IMR-90 (cell line): ENCODE measurements around the gene SARDH. TPM values are rescaled to one million over a fixed set of nuclear protein-coding genes. Genes with fewer than 3 reads are reported as not detected.
"Not testable (repeated sequence)": the region's sequence is repeated elsewhere in the genome, so short reads cannot be mapped to it uniquely, and the experiment has no call there.

Experiments
- ATAC-seq: fragments of 200-7000 bp; cut with Tn5 transposase; 2 replicates; pipeline ENCODE4 v1.9.1; 2020; ENCODE audit warnings: low read depth, mild to moderate bottlenecking, moderate library complexity
- BruUV-seq: library from RNA; stranded (reverse); fragments of 400-500 nt; replicated peaks from 2 replicates; lab custom pipeline; 2021; lab: Mats Ljungman, UMichigan
- CTCF ChIA-PET: fragments of 300-600 bp; formaldehyde crosslinking; extraction: SDS; loops from one replicate; lab custom pipeline; 2021; ENCODE audit warnings: antibody characterized with exemption; lab: Yijun Ruan, JAX
- POLR2A ChIA-PET: fragments of 300-600 bp; sonication (Branson Sonifier 250); formaldehyde crosslinking; loops from one replicate; lab custom pipeline; 2022; ENCODE audit warnings: antibody characterized with exemption; ENCODE audit not compliant: unreplicated experiment; lab: Charles Lee
- DNase-seq: peaks from one replicate; pipeline ENCODE4 v3.0.0; 2013
- H2AFZ ChIP-seq: replicated peaks from 2 replicates; pipeline ENCODE3; 2013; ENCODE audit warnings: low read length, mild to moderate bottlenecking; ENCODE audit not compliant: poor library complexity
- H2AK5ac ChIP-seq: 2 replicates; pipeline ENCODE4 v1.6.1; 2013; ENCODE audit warnings: low read depth, low read length, inconsistent platforms
- H2AK9ac ChIP-seq: replicated peaks from 2 replicates; pipeline ENCODE3; 2013; ENCODE audit warnings: mild to moderate bottlenecking, low read depth, low read length, moderate library complexity; ENCODE audit not compliant: poor library complexity
- H2BK120ac ChIP-seq: 2 replicates; pipeline ENCODE4 v1.6.1; 2013; ENCODE audit warnings: low read depth, low read length, inconsistent platforms
- H2BK15ac ChIP-seq: 3 replicates; pipeline ENCODE4 v1.6.1; 2013; ENCODE audit warnings: low read depth, low read length, inconsistent platforms
- H2BK20ac ChIP-seq: 2 replicates; pipeline ENCODE4 v1.6.1; 2013; ENCODE audit warnings: low read depth, mild to moderate bottlenecking, inconsistent platforms, low read length, moderate library complexity
- H2BK5ac ChIP-seq: 2 replicates; pipeline ENCODE4 v1.6.1; 2013; ENCODE audit warnings: mild to moderate bottlenecking, low read depth, low read length, inconsistent platforms; ENCODE audit not compliant: poor library complexity, severe bottlenecking
- H3K14ac ChIP-seq: replicated peaks from 2 replicates; pipeline ENCODE4 v1.6.1; 2013; ENCODE audit warnings: low read depth, low read length, inconsistent platforms
- H3K18ac ChIP-seq: 2 replicates; pipeline ENCODE4 v1.6.1; 2013; ENCODE audit warnings: low read depth, low read length, control low read depth
- H3K23ac ChIP-seq: 2 replicates; pipeline ENCODE4 v1.6.1; 2013; ENCODE audit warnings: low read depth, low read length, inconsistent platforms
- H3K27ac ChIP-seq: 2 replicates; pipeline ENCODE4 v1.5.1; 2013; ENCODE audit warnings: mild to moderate bottlenecking, control low read depth, low read length; ENCODE audit not compliant: insufficient read depth
- H3K27me3 ChIP-seq: 2 replicates; pipeline ENCODE4 v1.6.1; 2013; ENCODE audit warnings: low read length; ENCODE audit not compliant: control insufficient read depth, insufficient read depth
- H3K36me3 ChIP-seq: 2 replicates; pipeline ENCODE4 v1.6.1; 2013; ENCODE audit warnings: low read length, mixed read lengths; ENCODE audit not compliant: control insufficient read depth, insufficient read depth
- H3K4ac ChIP-seq: 2 replicates; pipeline ENCODE4 v1.6.1; 2013; ENCODE audit warnings: low read depth, low read length, inconsistent platforms
- H3K4me1 ChIP-seq: 2 replicates; pipeline ENCODE4 v1.6.1; 2013; ENCODE audit warnings: low read length, mixed read lengths; ENCODE audit not compliant: control insufficient read depth, insufficient read depth
- H3K4me2 ChIP-seq: 2 replicates; pipeline ENCODE4 v1.6.1; 2013; ENCODE audit warnings: low read depth, mild to moderate bottlenecking, control low read depth, low read length, moderate library complexity
- H3K4me3 ChIP-seq: 2 replicates; pipeline ENCODE4 v1.5.1; 2013; ENCODE audit warnings: low read depth, mild to moderate bottlenecking, control low read depth, low read length, moderate library complexity; ENCODE audit not compliant: insufficient read depth
- H3K56ac ChIP-seq: 2 replicates; pipeline ENCODE4 v1.6.1; 2013; ENCODE audit warnings: low read length, inconsistent platforms; ENCODE audit not compliant: insufficient read depth; ENCODE audit errors: extremely low read depth
- H3K79me1 ChIP-seq, 2 experiments: 2 replicates each; pipeline ENCODE4 v1.6.1; 2013; ENCODE audit warnings: low read length in 2 of 2, inconsistent platforms in 1 of 2, low read depth in 1 of 2
- H3K9ac ChIP-seq: 2 replicates; pipeline ENCODE4 v1.6.1; 2013; ENCODE audit warnings: low read depth, low read length, control low read depth
- H3K9me1 ChIP-seq: 2 replicates; pipeline ENCODE4 v1.6.1; 2013; ENCODE audit warnings: low read length, inconsistent platforms; ENCODE audit not compliant: insufficient read depth
- H3K9me3 ChIP-seq: 2 replicates; pipeline ENCODE4 v1.6.1; 2013; ENCODE audit warnings: low read length; ENCODE audit not compliant: control insufficient read depth, insufficient read depth
- H4K20me1 ChIP-seq: 2 replicates; pipeline ENCODE4 v1.6.1; 2013; ENCODE audit warnings: low read length, inconsistent platforms; ENCODE audit not compliant: insufficient read depth
- H4K5ac ChIP-seq: 2 replicates; pipeline ENCODE4 v1.6.1; 2013; ENCODE audit warnings: mild to moderate bottlenecking, low read depth, low read length, control low read depth
- H4K8ac ChIP-seq, 2 experiments: 2 replicates each; pipeline ENCODE4 v1.6.1; 2013; ENCODE audit warnings: low read depth in 2 of 2, low read length in 2 of 2, control low read depth in 1 of 2, inconsistent platforms in 1 of 2
- H4K91ac ChIP-seq: 2 replicates; pipeline ENCODE4 v1.6.1; 2013; ENCODE audit warnings: low read depth, low read length, inconsistent platforms; ENCODE audit not compliant: insufficient read depth
- WGBS, 2 experiments: methylation state at CpG; one replicate each; pipeline versions ENCODE4 v1.1.5 to v1.1.7; 2013; ENCODE audit warnings: missing lambda C conversion rate in 2 of 2; ENCODE audit not compliant: insufficient read length in 1 of 2; ENCODE audit errors: extremely low coverage in 2 of 2; 5-methylcytosine and 5-hydroxymethylcytosine counted together
- dilution Hi-C: fragments of 300-500 bp; cut with HindIII; formaldehyde crosslinking; loops from one replicate; pipeline ENCODE4 v1.14.3; 2018; ENCODE audit warnings: low sequenced_read_pairs; ENCODE audit not compliant: unreplicated experiment
- in situ Hi-C: fragments of 300-500 bp; cut with MboI; formaldehyde crosslinking; loops from 3 replicates; pipeline ENCODE4 v1.14.3; 2019; ENCODE audit warnings: low sequenced_read_pairs, inconsistent platforms, mixed read lengths
- intact Hi-C: fragments of 100-400 bp; cut with micrococcal nuclease; formaldehyde crosslinking; loops from 2 replicates; pipeline ENCODE4 v1.10.0; 2022
- polyA plus RNA-seq, 3 experiments: library from polyadenylated mRNA; depleted of rRNA; stranded (reverse); fragments of >200 nt; gene quantifications; 2 replicates each; pipeline ENCODE4 v1.2.3, GENCODE V29; 2012; ENCODE audit warnings: low replicate concordance in 1 of 3
- total RNA-seq: library from RNA; depleted of rRNA; stranded (reverse); fragments of >200 nt; gene quantifications from 2 replicates; pipeline ENCODE4 v1.2.3, GENCODE V29; 2012

SARDH gene
- total and polyA plus RNA-seq, 2 of the 4 experiments (the other 2 are of a cell fraction), result 5.0 to 7.5 TPM

DNA sequence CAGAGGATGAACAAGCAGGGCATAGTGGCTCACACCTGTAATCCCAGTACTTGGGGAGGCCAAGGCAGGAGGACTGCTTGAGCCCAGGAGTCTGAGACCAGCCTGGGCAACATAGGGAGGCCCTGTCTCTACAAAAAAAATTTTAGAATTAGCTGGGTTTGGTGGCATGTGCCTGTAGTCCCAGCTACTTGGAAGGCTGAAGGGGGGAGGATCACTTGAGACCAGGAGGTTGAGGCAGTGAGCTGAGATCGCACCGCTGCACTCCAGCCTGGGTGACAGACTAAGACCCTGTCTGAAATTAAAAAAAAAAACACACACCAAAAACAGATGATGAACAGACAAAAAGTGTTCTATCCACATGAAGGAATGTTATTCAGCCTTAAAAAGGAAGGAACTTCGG, 62.4 kb downstream of the SARDH start:
- H2AK9ac ChIP-seq, H2AFZ ChIP-seq, dilution Hi-C loops, H4K8ac ChIP-seq, H3K4me2 ChIP-seq, DNase-seq, H3K9me3 ChIP-seq, ATAC-seq, H3K4me1 ChIP-seq, H3K4me3 ChIP-seq, H2BK20ac ChIP-seq, H3K23ac ChIP-seq, H2BK120ac ChIP-seq, H3K36me3 ChIP-seq, H3K9ac ChIP-seq, CTCF ChIA-PET, H3K56ac ChIP-seq, in situ Hi-C loops, H2AK5ac ChIP-seq, H3K79me1 ChIP-seq, H4K91ac ChIP-seq, BruUV-seq, H3K14ac ChIP-seq, H2BK15ac ChIP-seq, POLR2A ChIA-PET, H3K4ac ChIP-seq, H4K5ac ChIP-seq, intact Hi-C loops, H2BK5ac ChIP-seq, H3K27ac ChIP-seq, H3K9me1 ChIP-seq, H3K27me3 ChIP-seq, H4K20me1 ChIP-seq, H3K18ac ChIP-seq: not testable (repeated sequence)
- no CpG with 5 or more reads among the region's 3 CpGs for WGBS, 2 experiments
